Tongue (tissue), 2 donors: ENCODE results near the gene ACOX3. TPM values are rescaled to one million over a fixed set of nuclear protein-coding genes. Genes with fewer than 3 reads are reported as not detected.

ENCODE experiments used
- DNase-seq: peaks from one replicate; pipeline ENCODE4 v3.0.0-alpha.2; 2015
- total RNA-seq: library from RNA; depleted of rRNA; stranded (reverse); fragments of >200 nt; gene quantifications from one replicate; pipeline ENCODE4 v1.2.3, GENCODE V29; 2014

The ACOX3 gene
- total RNA-seq, 1 donor from 2014 or later: 33.1 TPM

GRCh38 chr4:8334786-8335460 is 105.6 kb downstream of the ACOX3 start:
- no peak for DNase-seq

- DNase-seq: no peak
These were observed 106.6 kb downstream of the ACOX3 start for GRCh38 chr4:8333726-8334460.

- DNase-seq: no peak
These were observed 107.6 kb downstream of the ACOX3 start for GRCh38 chr4:8332891-8333331.

- DNase-seq: no peak
These were observed 108.3 kb downstream of the ACOX3 start for GRCh38 chr4:8332038-8332857.

- no peak for DNase-seq
These were observed 109.0 kb downstream of the ACOX3 start for GRCh38 chr4:8331575-8331955.

GRCh38 chr4:8330821-8331574 is 109.5 kb downstream of the ACOX3 start:
- DNase-seq: peak; percentile 58

GRCh38 chr4:8329859-8330761 is 110.4 kb downstream of the ACOX3 start:
- DNase-seq: no peak

GRCh38 chr4:8329560-8329858 is 111.0 kb downstream of the ACOX3 start:
- no peak for DNase-seq

- DNase-seq: no peak
These were observed 111.5 kb downstream of the ACOX3 start for GRCh38 chr4:8328866-8329559.

GRCh38 chr4:8328456-8328855 is 112.1 kb downstream of the ACOX3 start:
- DNase-seq: no peak

- peak; percentile 46 for DNase-seq
These were observed 114.3 kb downstream of the ACOX3 start for GRCh38 chr4:8326206-8326605.

GRCh38 chr4:8325291-8325973 is 115.1 kb downstream of the ACOX3 start:
- no peak for DNase-seq

- DNase-seq: no peak
These were observed 115.8 kb downstream of the ACOX3 start for GRCh38 chr4:8324640-8325239.

GRCh38 chr4:8323947-8324555 is 116.5 kb downstream of the ACOX3 start:
- no peak for DNase-seq

GRCh38 chr4:8322794-8323704 is 117.5 kb downstream of the ACOX3 start:
- DNase-seq: no peak

GRCh38 chr4:8321771-8322170 is 118.8 kb downstream of the ACOX3 start:
- no peak for DNase-seq

GRCh38 chr4:8321220-8321619 is 119.3 kb downstream of the ACOX3 start:
- DNase-seq: no peak

GRCh38 chr4:8320386-8320750 is 120.2 kb downstream of the ACOX3 start:
- DNase-seq: no peak
